H9 (cell line): ENCODE measurements around the gene HLF. TPM values are rescaled to one million over a fixed set of nuclear protein-coding genes. Genes with fewer than 3 reads are reported as not detected.

ENCODE experiments used
- DNase-seq: peaks from one replicate; pipeline ENCODE4 v3.0.0-alpha.2; 2017
- H2AFZ ChIP-seq: one replicate; pipeline ENCODE4 v1.6.1; 2013; ENCODE audit warnings: mild to moderate bottlenecking, low read length, control low read depth, moderate library complexity
- H2AK5ac ChIP-seq: 2 replicates; pipeline ENCODE4 v1.6.1; 2013; ENCODE audit warnings: low read length, control low read depth, mixed read lengths; ENCODE audit not compliant: insufficient read length
- H2BK120ac ChIP-seq: one replicate; pipeline ENCODE4 v1.6.1; 2013; ENCODE audit warnings: low read depth, mild to moderate bottlenecking, low read length, control low read depth, inconsistent platforms; ENCODE audit not compliant: poor library complexity, severe bottlenecking
- H2BK12ac ChIP-seq: 2 replicates; pipeline ENCODE4 v1.6.1; 2013; ENCODE audit warnings: low read length, control low read depth, mixed read lengths, low read depth; ENCODE audit not compliant: insufficient read length
- H2BK15ac ChIP-seq: 2 replicates; pipeline ENCODE4 v1.6.1; 2013; ENCODE audit warnings: low read depth, low read length, control low read depth
- H2BK20ac ChIP-seq: one replicate; pipeline ENCODE4 v1.6.1; 2013; ENCODE audit warnings: low read depth, mild to moderate bottlenecking, low read length, control low read depth, inconsistent platforms; ENCODE audit not compliant: poor library complexity, severe bottlenecking
- H2BK5ac ChIP-seq: 2 replicates; pipeline ENCODE4 v1.6.1; 2013; ENCODE audit warnings: low read length, control low read depth, mixed read lengths; ENCODE audit not compliant: insufficient read length
- H3K14ac ChIP-seq: 2 replicates; pipeline ENCODE4 v1.6.1; 2013; ENCODE audit warnings: low read length, control low read depth; ENCODE audit not compliant: insufficient read depth
- H3K18ac ChIP-seq: 2 replicates; pipeline ENCODE4 v1.6.1; 2013; ENCODE audit warnings: low read depth, mild to moderate bottlenecking, mixed read lengths, low read length, control low read depth; ENCODE audit not compliant: insufficient read length
- H3K23ac ChIP-seq: 2 replicates; pipeline ENCODE4 v1.6.1; 2013; ENCODE audit warnings: low read length, control low read depth, mixed read lengths, low read depth; ENCODE audit not compliant: insufficient read length
- H3K23me2 ChIP-seq: 2 replicates; pipeline ENCODE4 v1.6.1; 2013; ENCODE audit warnings: low read depth, mild to moderate bottlenecking, mixed read lengths, low read length, control low read depth; ENCODE audit not compliant: insufficient read length, poor library complexity, severe bottlenecking
- H3K27ac ChIP-seq: 2 replicates; pipeline ENCODE4 v1.5.1; 2013; ENCODE audit warnings: low read length, control low read depth, mixed read lengths, low read depth; ENCODE audit not compliant: insufficient read length
- H3K27me3 ChIP-seq: 2 replicates; pipeline ENCODE4 v1.6.1; 2013; ENCODE audit warnings: low read length, control low read depth, inconsistent platforms; ENCODE audit not compliant: insufficient read depth
- H3K4ac ChIP-seq: 2 replicates; pipeline ENCODE4 v1.6.1; 2013; ENCODE audit warnings: low read depth, mild to moderate bottlenecking, control low read depth, inconsistent platforms, low read length, moderate library complexity
- H3K4me1 ChIP-seq: 2 replicates; pipeline ENCODE4 v1.6.1; 2013; ENCODE audit warnings: low read length, control low read depth, inconsistent platforms; ENCODE audit not compliant: insufficient read depth
- H3K4me2 ChIP-seq: 2 replicates; pipeline ENCODE4 v1.6.1; 2013; ENCODE audit warnings: low read length, control low read depth, mixed read lengths; ENCODE audit not compliant: insufficient read length, insufficient read depth
- H3K56ac ChIP-seq: 2 replicates; pipeline ENCODE4 v1.6.1; 2013; ENCODE audit warnings: low read depth, mild to moderate bottlenecking, mixed read lengths, low read length, control low read depth; ENCODE audit not compliant: insufficient read length
- H3K79me1 ChIP-seq: 2 replicates; pipeline ENCODE4 v1.6.1; 2013; ENCODE audit warnings: low read depth, mild to moderate bottlenecking, moderate library complexity, low read length, control low read depth, inconsistent platforms; ENCODE audit not compliant: insufficient read depth, poor library complexity, severe bottlenecking
- H3K79me2 ChIP-seq: 2 replicates; pipeline ENCODE4 v1.6.1; 2013; ENCODE audit warnings: low read length, control low read depth, inconsistent platforms; ENCODE audit not compliant: insufficient read depth
- H3K9ac ChIP-seq: 2 replicates; pipeline ENCODE4 v1.6.1; 2013; ENCODE audit warnings: low read length, control low read depth, mixed read lengths; ENCODE audit not compliant: insufficient read length; ENCODE audit errors: extremely low read depth
- H3K9me3 ChIP-seq: one replicate; pipeline ENCODE4 v1.6.1; 2013; ENCODE audit warnings: low read depth, low read length, inconsistent platforms; ENCODE audit not compliant: control insufficient read depth
- H3T11ph ChIP-seq: one replicate; pipeline ENCODE4 v1.6.1; 2013; ENCODE audit warnings: mild to moderate bottlenecking, low read length, control low read depth, inconsistent platforms
- H4K20me1 ChIP-seq: one replicate; pipeline ENCODE4 v1.6.1; 2013; ENCODE audit not compliant: control insufficient read depth, insufficient read length, insufficient read depth
- H4K5ac ChIP-seq: 2 replicates; pipeline ENCODE4 v1.6.1; 2013; ENCODE audit warnings: low read depth, mild to moderate bottlenecking, mixed read lengths, low read length, control low read depth; ENCODE audit not compliant: insufficient read length
- H4K8ac ChIP-seq: replicated peaks from 2 replicates; pipeline ENCODE4 v1.6.1; 2013; ENCODE audit warnings: low read length, control low read depth, mixed read lengths, low read depth; ENCODE audit not compliant: insufficient read length
- H4K91ac ChIP-seq: 2 replicates; pipeline ENCODE4 v1.6.1; 2013; ENCODE audit warnings: low read depth, mild to moderate bottlenecking, moderate library complexity, mixed read lengths, low read length, control low read depth; ENCODE audit not compliant: insufficient read length
- H3K27ac Mint-ChIP-seq, 3 experiments: 2 replicates in 2 of 3; 3 replicates in 1 of 3; pipeline ENCODE4 v1.8.0; 2020 to 2021; ENCODE audit warnings: mixed read lengths in 3 of 3, mild to moderate bottlenecking in 1 of 3, moderate library complexity in 1 of 3
- H3K27me3 Mint-ChIP-seq: 2 replicates; pipeline ENCODE4 v1.8.0; 2021; ENCODE audit warnings: low read depth, mild to moderate bottlenecking, moderate library complexity, mixed read lengths
- H3K36me3 Mint-ChIP-seq, 3 experiments: 2 replicates in 2 of 3; 3 replicates in 1 of 3; pipeline ENCODE4 v1.8.0; 2020 to 2021; ENCODE audit warnings: low read depth in 3 of 3, mixed read lengths in 3 of 3; ENCODE audit not compliant: insufficient read depth in 1 of 3
- H3K4me1 Mint-ChIP-seq, 2 experiments: 2 replicates each; pipeline ENCODE4 v1.8.0; 2020; ENCODE audit warnings: mixed read lengths in 2 of 2
- H3K4me3 Mint-ChIP-seq, 2 experiments: 2 replicates in 1 of 2; 3 replicates in 1 of 2; pipeline ENCODE4 v1.8.0; 2020 to 2021; ENCODE audit warnings: mild to moderate bottlenecking in 2 of 2, mixed read lengths in 2 of 2, moderate library complexity in 1 of 2
- H3K9me3 Mint-ChIP-seq, 2 experiments: 2 replicates in 1 of 2; 3 replicates in 1 of 2; pipeline ENCODE4 v1.8.0; 2020; ENCODE audit warnings: mild to moderate bottlenecking in 2 of 2, mixed read lengths in 2 of 2, moderate library complexity in 1 of 2
- CTCF ChIP-seq: fragments of 200-600 bp; sonication (generic); conservative IDR thresholded peaks from 3 replicates; pipeline ENCODE4 v1.8.0; 2021; ENCODE audit warnings: antibody characterized with exemption, mild to moderate bottlenecking
- WGBS: extraction: QIAGEN DNeasy Blood & Tissue Kit; methylation state at CpG from one replicate; pipeline ENCODE4 v1.1.7; 2013; ENCODE audit warnings: missing lambda C conversion rate, low lambda C conversion rate, mixed read lengths; ENCODE audit not compliant: insufficient read length; ENCODE audit errors: extremely low coverage; 5-methylcytosine and 5-hydroxymethylcytosine counted together
- total RNA-seq: library from RNA; stranded (reverse); gene quantifications from 2 replicates; pipeline ENCODE4 v1.2.1, GENCODE V29; 2021

HLF gene
- total RNA-seq, 1 experiment from 2014 or later, result 0.17 TPM

- H3K4me2 ChIP-seq, result peak overlapping the region; percentile 51
- Mint-ChIP-seq H3K4me3 (peak overlapping the region; percentile 51 to 75), H3K9me3 (peaks cover 0 to 4% of the 10 kb centered on the region in 2 experiments; a peak in 3 of 5 replicates), H3K4me1 (peaks cover 5 to 16% of the 10 kb centered on the region in 2 experiments), H3K36me3 (no peaks in the 10 kb centered on the region), H3K27ac (no peak overlapping the region), H3K27me3 (peaks cover 96% of the 10 kb centered on the region)
- H3T11ph ChIP-seq, result no peak overlapping the region
- no peak overlapping the region for H2BK5ac ChIP-seq
- H4K20me1 ChIP-seq, result no peaks in the 10 kb centered on the region
- no peak overlapping the region for H4K91ac ChIP-seq
- H3K79me1 ChIP-seq, result no peaks in the 10 kb centered on the region
- no peak overlapping the region for H2BK12ac ChIP-seq
- no peak overlapping the region for H2BK120ac ChIP-seq
- peaks cover 18% of the 10 kb centered on the region for H3K23me2 ChIP-seq
- no peak overlapping the region for H4K5ac ChIP-seq
- no peak for DNase-seq
- H2AK5ac ChIP-seq, result no peak overlapping the region
- no peak overlapping the region for H3K27ac ChIP-seq
- TF ChIP-seq CTCF, result no peak
- H3K18ac ChIP-seq, result no peak overlapping the region
- no peaks in the 10 kb centered on the region for H3K79me2 ChIP-seq
- no CpG with 5 or more reads among the region's 52 CpGs for WGBS
- H2BK15ac ChIP-seq, result no peak overlapping the region
- no peak overlapping the region for H2BK20ac ChIP-seq
- no peaks in the 10 kb centered on the region; the same call in 1 of the 2 replicates for H3K4me1 ChIP-seq
- no peak overlapping the region for H3K9ac ChIP-seq
- H3K9me3 ChIP-seq, result no peaks in the 10 kb centered on the region
- H3K23ac ChIP-seq, result no peak overlapping the region
- peaks cover 29% of the 10 kb centered on the region for H3K27me3 ChIP-seq
- no peak overlapping the region for H3K56ac ChIP-seq
- H4K8ac ChIP-seq, result no peak overlapping the region
- H3K14ac ChIP-seq, result no peak overlapping the region
- no peak overlapping the region for H3K4ac ChIP-seq
- H2AFZ ChIP-seq, result no peak overlapping the region
These were observed 706 bp downstream of the HLF start for GRCh38 chr17:55265311-55266021.
